Endodermal cell (in vitro differentiated cells): ENCODE data around the gene ARHGAP26. TPM values are rescaled to one million over a fixed set of nuclear protein-coding genes. Genes with fewer than 3 reads are reported as not detected.

Source experiments
- DNase-seq: peaks from one replicate; pipeline ENCODE4 v3.0.0-alpha.2; 2017
- H3K27ac ChIP-seq: 2 replicates; pipeline ENCODE4 v1.5.1; 2013; ENCODE audit warnings: mild to moderate bottlenecking, low read depth, low read length, moderate library complexity
- H3K27me3 ChIP-seq: 2 replicates; pipeline ENCODE4 v1.6.1; 2013; ENCODE audit warnings: mild to moderate bottlenecking, low read length, moderate library complexity; ENCODE audit not compliant: insufficient read depth, control insufficient read depth, poor library complexity, severe bottlenecking
- H3K36me3 ChIP-seq: 2 replicates; pipeline ENCODE4 v1.7.0; 2013; ENCODE audit warnings: mild to moderate bottlenecking, low read length, moderate library complexity; ENCODE audit not compliant: control insufficient read depth, insufficient read depth
- H3K4me1 ChIP-seq: one replicate; pipeline ENCODE4 v1.7.0; 2013; ENCODE audit warnings: low read length; ENCODE audit not compliant: control insufficient read depth, insufficient read depth
- H3K4me3 ChIP-seq: 2 replicates; pipeline ENCODE4 v1.5.1; 2013; ENCODE audit warnings: mild to moderate bottlenecking, low read length, moderate library complexity
- H3K9ac ChIP-seq: 2 replicates; pipeline ENCODE4 v1.6.1; 2013; ENCODE audit warnings: mild to moderate bottlenecking, low read length, moderate library complexity; ENCODE audit not compliant: poor library complexity, severe bottlenecking; ENCODE audit errors: extremely low read depth
- H3K9me3 ChIP-seq: 2 replicates; pipeline ENCODE4 v1.6.1; 2013; ENCODE audit warnings: mild to moderate bottlenecking, low read length, moderate library complexity; ENCODE audit not compliant: control insufficient read depth
- H3K27ac Mint-ChIP-seq: 2 replicates; pipeline ENCODE4 v1.8.0; 2020; ENCODE audit warnings: mixed read lengths
- H3K27me3 Mint-ChIP-seq: 2 replicates; pipeline ENCODE4 v1.8.0; 2021; ENCODE audit warnings: mild to moderate bottlenecking, mixed read lengths; ENCODE audit not compliant: insufficient read depth
- H3K36me3 Mint-ChIP-seq: 2 replicates; pipeline ENCODE4 v1.8.0; 2020; ENCODE audit warnings: low read depth, mixed read lengths
- H3K4me1 Mint-ChIP-seq: 2 replicates; pipeline ENCODE4 v1.8.0; 2020; ENCODE audit warnings: mixed read lengths
- H3K4me3 Mint-ChIP-seq: 2 replicates; pipeline ENCODE4 v1.8.0; 2020; ENCODE audit warnings: mild to moderate bottlenecking, moderate library complexity, mixed read lengths
- H3K9me3 Mint-ChIP-seq: 2 replicates; pipeline ENCODE4 v1.8.0; 2020; ENCODE audit warnings: mild to moderate bottlenecking, mixed read lengths
- WGBS, 2 experiments: methylation state at CpG; one replicate each; pipeline versions ENCODE4 v1.1.5 to v1.1.7; 2013; ENCODE audit warnings: missing lambda C conversion rate in 2 of 2, mixed read lengths in 1 of 2; ENCODE audit not compliant: insufficient coverage in 1 of 2, insufficient read length in 1 of 2; 5-methylcytosine and 5-hydroxymethylcytosine counted together
- total RNA-seq, 2 donors: library from RNA; stranded (reverse); fragmentation: NEBNext Ultra II Directional in 1 of 2; extraction: Animal tissue kit (Norgen Biotek cat#: 25700) in 1 of 2; gene quantifications; 2 replicates in 1 of 2; 3 replicates in 1 of 2; pipeline ENCODE4 v1.2.1, GENCODE V29; 2021
- TF ChIP-seq, protein P1 (sequence below): fragments of 200-600 bp; sonication (generic); conservative IDR thresholded peaks from 2 replicates; pipeline ENCODE4 v1.5.0; 2021; ENCODE audit warnings: antibody characterized with exemption, mild to moderate bottlenecking

The ARHGAP26 gene
- total RNA-seq, 2 donors from 2014 or later: 49.2 to 60.5 TPM

DNA sequence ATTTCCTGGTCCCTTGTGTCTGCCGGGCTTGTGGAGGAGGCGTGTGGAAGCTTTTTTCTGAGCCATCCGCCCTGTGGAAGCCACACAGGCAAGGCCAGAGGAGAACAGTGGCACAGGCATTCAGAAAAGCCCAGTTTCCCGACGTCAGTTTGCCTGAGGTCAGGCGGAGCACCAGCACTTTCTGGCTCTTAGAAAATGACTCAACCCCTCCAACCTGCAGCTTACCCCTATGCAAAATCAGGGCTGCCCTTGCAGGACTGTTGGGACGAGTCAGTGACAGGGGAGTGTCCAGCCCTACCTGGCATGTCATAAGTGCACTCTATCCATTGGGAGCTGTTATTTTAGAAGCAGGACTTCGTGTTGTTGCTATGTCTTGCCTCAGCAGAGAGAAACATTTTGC lies 417.3 kb downstream of the ARHGAP26 start:
- Mint-ChIP-seq H3K36me3 (no peaks in the 10 kb centered on the region), H3K27ac (peak overlapping the region; percentile 65), H3K4me3 (no peak overlapping the region), H3K27me3 (no peaks in the 10 kb centered on the region), H3K4me1 (peaks cover 34% of the 10 kb centered on the region), H3K9me3 (no peaks in the 10 kb centered on the region)
- no peak overlapping the region for H3K4me3 ChIP-seq
- 86 to 87% methylated on average over 7 to 8 of the region's 8 CpGs for WGBS, 2 experiments
- TF ChIP-seq, protein P1, sequence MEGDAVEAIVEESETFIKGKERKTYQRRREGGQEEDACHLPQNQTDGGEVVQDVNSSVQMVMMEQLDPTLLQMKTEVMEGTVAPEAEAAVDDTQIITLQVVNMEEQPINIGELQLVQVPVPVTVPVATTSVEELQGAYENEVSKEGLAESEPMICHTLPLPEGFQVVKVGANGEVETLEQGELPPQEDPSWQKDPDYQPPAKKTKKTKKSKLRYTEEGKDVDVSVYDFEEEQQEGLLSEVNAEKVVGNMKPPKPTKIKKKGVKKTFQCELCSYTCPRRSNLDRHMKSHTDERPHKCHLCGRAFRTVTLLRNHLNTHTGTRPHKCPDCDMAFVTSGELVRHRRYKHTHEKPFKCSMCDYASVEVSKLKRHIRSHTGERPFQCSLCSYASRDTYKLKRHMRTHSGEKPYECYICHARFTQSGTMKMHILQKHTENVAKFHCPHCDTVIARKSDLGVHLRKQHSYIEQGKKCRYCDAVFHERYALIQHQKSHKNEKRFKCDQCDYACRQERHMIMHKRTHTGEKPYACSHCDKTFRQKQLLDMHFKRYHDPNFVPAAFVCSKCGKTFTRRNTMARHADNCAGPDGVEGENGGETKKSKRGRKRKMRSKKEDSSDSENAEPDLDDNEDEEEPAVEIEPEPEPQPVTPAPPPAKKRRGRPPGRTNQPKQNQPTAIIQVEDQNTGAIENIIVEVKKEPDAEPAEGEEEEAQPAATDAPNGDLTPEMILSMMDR: no peak
- no peaks in the 10 kb centered on the region for H3K36me3 ChIP-seq
- peaks cover 5% of the 10 kb centered on the region for H3K9me3 ChIP-seq
- H3K27ac ChIP-seq: no peak overlapping the region
- H3K4me1 ChIP-seq: peaks cover 16% of the 10 kb centered on the region
- no peak overlapping the region for H3K9ac ChIP-seq
- no peak for DNase-seq
- H3K27me3 ChIP-seq: no peaks in the 10 kb centered on the region

DNA sequence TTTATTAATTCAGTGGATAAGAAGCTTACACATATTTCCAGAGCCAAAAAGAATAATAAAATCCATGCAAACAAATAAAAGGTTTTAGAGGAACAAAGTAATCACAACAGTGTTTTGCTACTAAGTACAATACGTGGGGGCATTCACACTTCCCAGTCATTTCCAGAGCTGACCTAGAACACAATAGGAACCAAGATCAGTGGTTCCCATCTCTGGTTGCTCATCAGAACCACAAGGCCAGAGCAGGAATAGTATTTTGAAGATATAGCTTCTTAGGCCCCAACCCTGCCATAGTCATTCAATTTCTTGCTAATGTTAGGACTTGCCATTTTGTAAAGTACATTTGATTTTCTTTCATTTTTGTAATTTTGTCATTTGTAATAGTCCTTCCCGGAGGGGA lies 417.9 kb downstream of the ARHGAP26 start:
- Histone ChIP-seq H3K27ac (no peak overlapping the region), H3K9ac (no peak overlapping the region), H3K9me3 (peaks cover 5% of the 10 kb centered on the region), H3K36me3 (no peaks in the 10 kb centered on the region), H3K4me3 (no peak overlapping the region), H3K27me3 (no peaks in the 10 kb centered on the region), H3K4me1 (peaks cover 13% of the 10 kb centered on the region)
- TF ChIP-seq, protein P1: no peak
- no peaks in the 10 kb centered on the region for H3K27me3 Mint-ChIP-seq
- H3K27ac Mint-ChIP-seq: no peak overlapping the region
- WGBS, 2 experiments: 90 to 100% methylated on average over 1 to 2 of the region's 2 CpGs
- DNase-seq: no peak
- no peaks in the 10 kb centered on the region for H3K9me3 Mint-ChIP-seq
- no peak overlapping the region for H3K4me3 Mint-ChIP-seq
- H3K36me3 Mint-ChIP-seq: no peaks in the 10 kb centered on the region
- H3K4me1 Mint-ChIP-seq: peaks cover 30% of the 10 kb centered on the region

DNA sequence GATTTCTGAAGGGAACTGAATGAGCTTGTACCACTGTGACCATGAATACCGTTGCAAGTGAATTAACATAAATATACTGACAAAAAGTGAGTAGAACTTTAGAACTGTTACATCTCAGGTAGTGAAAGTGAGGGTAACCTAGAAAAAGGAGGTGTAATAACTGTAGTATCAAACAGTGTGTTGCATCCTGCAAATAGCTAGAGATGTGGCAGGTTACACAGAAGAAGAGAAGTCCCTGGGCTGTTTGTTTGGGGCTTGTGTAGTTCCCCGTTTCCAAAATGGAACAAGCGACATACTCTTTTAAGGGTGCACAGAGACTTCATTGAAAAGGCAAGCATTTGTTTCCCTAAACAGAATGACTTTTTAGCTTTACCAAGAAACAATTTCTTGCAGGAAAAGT lies 418.5 kb downstream of the ARHGAP26 start:
- Histone ChIP-seq H3K4me1 (peaks cover 9% of the 10 kb centered on the region), H3K27me3 (no peaks in the 10 kb centered on the region), H3K9ac (no peak overlapping the region), H3K27ac (no peak overlapping the region), H3K36me3 (no peaks in the 10 kb centered on the region), H3K4me3 (no peak overlapping the region), H3K9me3 (peaks cover 5% of the 10 kb centered on the region)
- DNase-seq: no peak
- H3K9me3 Mint-ChIP-seq: no peaks in the 10 kb centered on the region
- H3K4me3 Mint-ChIP-seq: no peak overlapping the region
- TF ChIP-seq, protein P1: no peak
- no peaks in the 10 kb centered on the region for H3K27me3 Mint-ChIP-seq
- H3K27ac Mint-ChIP-seq: no peak overlapping the region
- H3K4me1 Mint-ChIP-seq: peaks cover 24% of the 10 kb centered on the region
- no peaks in the 10 kb centered on the region for H3K36me3 Mint-ChIP-seq
- 84 to 97% methylated on average over 3 of the region's 3 CpGs for WGBS, 2 experiments
